Measurements from ENCODE around the gene MAPK8IP2.

DNA sequence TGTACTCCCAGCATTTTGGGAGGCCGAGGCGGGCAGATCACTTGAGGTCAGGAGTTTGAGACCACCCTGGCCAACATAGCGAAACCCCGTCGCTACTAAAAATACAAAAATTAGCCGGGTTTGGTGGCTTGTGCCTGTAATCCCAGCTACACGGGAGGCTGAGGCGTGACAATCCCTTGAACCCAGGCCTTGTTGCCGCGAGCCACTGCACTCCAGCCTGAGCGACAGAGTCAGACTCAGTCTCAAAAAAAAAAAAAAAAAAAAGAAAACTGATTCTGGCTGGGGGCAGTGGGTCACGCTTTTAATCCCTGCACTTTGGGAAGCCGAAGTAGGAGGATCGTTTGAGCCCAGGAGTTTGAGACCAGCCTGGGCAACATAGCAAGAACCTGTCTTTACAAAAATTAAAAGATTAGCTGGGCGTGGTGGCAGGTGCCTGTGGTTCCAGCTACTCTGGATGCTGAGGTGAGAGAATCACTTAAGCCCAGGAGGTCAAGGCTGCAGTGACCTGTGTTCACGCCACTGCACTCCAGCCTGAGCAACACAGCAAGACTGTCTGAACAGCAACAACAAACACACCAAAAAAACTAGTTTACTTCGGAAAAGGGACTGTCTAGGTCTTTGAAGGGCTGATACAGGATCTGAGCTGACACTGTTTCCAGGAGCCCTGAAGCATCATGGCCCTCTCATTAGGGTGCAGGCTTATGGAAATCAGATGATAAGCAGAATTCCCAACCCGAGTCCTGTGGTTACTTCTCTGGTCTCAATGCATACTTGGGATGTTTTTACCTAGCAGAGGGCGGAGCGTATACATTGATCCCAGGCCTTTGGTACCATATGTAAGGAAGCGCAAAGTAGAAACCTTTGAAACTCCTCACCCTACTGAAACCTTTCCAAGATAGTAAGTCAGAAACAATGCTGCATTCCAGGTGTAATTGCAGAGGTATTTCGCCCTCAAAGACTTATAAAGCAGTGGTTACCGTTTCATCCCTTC lies 16.2 kb upstream of the MAPK8IP2 start:
- no peak for TF ChIP-seq POLR2A (IDR thresholded peaks at IDR 0.05)
- TF ChIP-seq, protein P1, sequence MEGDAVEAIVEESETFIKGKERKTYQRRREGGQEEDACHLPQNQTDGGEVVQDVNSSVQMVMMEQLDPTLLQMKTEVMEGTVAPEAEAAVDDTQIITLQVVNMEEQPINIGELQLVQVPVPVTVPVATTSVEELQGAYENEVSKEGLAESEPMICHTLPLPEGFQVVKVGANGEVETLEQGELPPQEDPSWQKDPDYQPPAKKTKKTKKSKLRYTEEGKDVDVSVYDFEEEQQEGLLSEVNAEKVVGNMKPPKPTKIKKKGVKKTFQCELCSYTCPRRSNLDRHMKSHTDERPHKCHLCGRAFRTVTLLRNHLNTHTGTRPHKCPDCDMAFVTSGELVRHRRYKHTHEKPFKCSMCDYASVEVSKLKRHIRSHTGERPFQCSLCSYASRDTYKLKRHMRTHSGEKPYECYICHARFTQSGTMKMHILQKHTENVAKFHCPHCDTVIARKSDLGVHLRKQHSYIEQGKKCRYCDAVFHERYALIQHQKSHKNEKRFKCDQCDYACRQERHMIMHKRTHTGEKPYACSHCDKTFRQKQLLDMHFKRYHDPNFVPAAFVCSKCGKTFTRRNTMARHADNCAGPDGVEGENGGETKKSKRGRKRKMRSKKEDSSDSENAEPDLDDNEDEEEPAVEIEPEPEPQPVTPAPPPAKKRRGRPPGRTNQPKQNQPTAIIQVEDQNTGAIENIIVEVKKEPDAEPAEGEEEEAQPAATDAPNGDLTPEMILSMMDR (IDR thresholded peaks at IDR 0.05): no peak
